Muscle of back (tissue), 11 donors: ENCODE measurements around the gene ARHGEF12. TPM values are rescaled to one million over a fixed set of nuclear protein-coding genes. Genes with fewer than 3 reads are reported as not detected.

Experiments
- DNase-seq, 3 donors: peaks; one replicate each; pipeline versions ENCODE4 v3.0.0 to v3.0.0-alpha.2; 2013
- polyA plus RNA-seq, 10 donors: library from polyadenylated mRNA; unstranded; fragments of 120-200 nt; gene quantifications; one replicate each; pipeline ENCODE4 v1.2.1, GENCODE V29; 2013; ENCODE audit not compliant: insufficient read length in 10 of 10

The ARHGEF12 gene
- polyA plus RNA-seq, 10 donors: 31.6 to 49.5 (median 41.5) TPM

DNA sequence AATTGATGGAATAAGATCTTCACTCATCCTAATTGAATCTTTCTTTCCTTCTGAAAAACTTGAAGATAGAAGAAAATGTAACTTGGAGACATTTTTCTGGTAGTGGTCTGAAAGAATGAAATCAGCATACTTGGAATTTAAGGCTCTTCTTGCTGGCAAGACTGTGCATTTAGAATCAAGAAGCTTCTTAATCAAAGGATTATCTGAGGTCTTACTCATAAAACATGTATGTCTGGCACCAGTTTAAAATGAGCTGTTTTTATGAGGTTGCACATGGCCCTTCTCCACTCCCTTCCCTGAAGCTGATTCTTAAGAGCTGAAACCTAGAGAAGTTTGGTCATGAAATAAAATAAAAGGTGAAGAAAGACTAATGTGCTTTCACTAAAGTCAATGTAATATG is 77.3 kb downstream of the ARHGEF12 start:
- peak in 1 of 3 donors; percentile 66 for DNase-seq

DNA sequence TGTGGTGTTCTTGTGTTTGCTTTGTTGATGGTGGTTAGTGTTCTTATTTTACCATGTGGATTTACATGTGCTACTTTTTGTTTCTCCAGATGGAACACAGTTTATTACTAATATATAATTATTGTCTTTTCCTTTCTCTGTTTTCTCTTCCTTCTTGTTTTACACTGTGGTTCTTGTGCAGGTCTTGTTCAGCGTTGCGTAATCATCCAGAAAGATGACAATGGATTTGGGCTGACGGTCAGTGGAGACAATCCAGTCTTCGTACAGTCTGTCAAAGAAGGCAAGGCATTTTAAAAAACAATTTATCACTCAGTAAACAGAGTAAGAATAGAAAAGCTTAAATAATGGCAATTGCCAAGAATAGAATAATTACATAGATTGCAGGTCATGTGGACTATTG is 84.4 kb downstream of the ARHGEF12 start:
- DNase-seq: no peak

DNA sequence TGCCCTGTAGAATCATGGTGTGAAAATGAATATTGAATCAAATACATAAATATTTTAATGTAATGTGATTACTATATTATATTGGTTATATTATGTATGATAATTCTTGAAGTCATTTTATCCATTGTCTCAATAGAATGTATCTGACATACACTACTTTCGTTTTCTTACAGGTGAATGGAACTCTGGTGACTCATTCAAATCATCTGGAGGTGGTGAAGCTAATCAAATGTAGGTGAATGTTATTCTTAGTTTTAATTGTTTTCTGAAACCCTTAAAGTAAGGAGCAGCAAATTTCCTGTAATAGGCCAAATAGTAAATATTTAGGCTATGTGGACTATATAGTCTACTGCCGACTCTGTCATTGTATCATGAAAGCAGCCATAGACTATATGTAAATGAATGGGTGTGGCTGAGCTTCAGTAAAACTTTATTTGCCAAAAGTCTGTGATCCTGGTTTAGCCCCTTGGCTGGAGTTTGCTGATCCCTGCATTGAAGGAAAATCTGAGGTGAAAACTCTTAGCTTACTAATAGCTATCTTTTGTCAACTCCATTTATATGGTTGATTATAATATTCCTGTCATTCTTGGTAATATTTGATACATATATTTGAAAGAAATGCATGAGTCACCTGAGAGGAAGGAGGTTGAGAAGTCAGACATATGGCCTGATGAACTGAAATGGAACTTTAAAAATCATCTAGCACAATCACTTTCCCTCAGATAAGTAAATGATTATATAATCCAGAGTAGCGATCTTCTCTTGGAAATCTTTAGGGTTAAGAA is 88.2 kb downstream of the ARHGEF12 start:
- DNase-seq: no peak

DNA sequence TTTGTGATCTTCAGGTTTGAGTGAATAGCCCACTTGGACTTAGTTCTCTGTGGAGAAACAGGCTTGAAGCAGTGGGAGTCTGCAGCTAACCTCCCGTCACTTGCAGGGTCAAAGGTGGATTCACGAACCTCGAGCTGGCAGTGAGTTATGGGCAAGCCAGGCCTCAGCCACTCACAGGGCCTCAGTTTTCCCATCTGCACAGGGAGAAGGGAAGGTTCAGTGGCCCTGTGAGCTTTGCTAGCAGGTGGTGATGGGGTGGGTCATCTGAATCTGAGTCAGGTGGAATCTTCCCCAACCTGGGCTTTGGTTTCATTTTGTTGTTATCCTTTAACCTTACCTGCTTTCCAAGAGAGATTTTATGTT is 88.7 kb downstream of the ARHGEF12 start:
- no peak for DNase-seq

DNA sequence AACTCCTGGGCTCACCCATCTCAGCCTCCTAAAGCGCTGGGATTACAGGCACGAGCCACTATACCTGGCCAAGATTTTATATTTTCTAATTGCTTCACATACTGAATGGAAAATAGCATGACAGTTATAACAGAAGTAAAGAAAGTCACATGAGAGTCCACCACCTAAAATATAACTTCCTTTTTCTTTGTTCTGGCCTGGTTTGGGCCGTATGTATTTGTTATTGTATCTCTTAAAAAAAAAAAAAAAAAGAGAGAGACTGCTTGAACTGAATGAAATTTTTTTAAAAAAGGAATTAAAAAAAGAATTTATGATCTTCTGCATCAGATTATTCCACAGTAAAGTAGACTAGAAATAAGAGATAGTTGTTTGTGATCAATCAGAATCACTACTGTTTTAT is 89.3 kb downstream of the ARHGEF12 start:
- no peak for DNase-seq

DNA sequence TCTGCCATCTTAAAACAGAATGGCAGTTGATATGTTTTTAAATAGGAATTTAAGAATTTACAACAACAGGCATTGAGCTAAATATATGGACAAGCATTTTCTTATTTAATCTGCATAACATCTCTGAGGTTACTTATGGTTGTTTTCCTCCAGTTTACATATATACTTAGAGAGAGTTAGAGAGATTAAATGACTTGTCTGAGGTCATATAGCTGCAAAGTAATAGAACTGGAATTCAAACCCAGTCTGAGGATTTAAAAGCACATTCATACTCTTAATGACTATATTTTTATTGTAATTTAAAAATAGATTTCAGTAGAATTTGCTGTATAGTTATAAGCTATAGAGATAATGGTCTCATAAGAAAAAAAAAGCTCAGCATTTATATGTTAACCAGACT is 93.9 kb downstream of the ARHGEF12 start:
- no peak for DNase-seq

DNA sequence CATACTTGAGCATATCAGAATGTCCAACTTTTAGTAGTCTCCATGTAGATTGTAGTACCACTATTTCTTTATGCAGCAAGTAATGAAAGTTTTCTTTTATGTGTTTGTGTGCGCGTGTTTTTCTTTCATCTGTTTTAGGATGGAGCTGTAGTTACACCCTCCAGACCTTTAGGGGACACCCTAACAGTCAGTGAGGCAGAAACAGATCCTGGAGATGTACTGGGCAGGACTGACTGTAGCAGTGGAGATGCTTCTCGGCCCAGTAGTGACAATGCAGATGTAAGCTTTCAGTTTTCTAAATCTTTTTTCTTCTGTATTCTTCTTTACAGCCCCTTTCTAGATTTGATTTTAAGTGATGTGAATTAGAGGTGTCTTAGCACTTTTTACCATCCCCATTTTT is 95.4 kb downstream of the ARHGEF12 start:
- peak in 1 of 3 donors; percentile 2 for DNase-seq

DNA sequence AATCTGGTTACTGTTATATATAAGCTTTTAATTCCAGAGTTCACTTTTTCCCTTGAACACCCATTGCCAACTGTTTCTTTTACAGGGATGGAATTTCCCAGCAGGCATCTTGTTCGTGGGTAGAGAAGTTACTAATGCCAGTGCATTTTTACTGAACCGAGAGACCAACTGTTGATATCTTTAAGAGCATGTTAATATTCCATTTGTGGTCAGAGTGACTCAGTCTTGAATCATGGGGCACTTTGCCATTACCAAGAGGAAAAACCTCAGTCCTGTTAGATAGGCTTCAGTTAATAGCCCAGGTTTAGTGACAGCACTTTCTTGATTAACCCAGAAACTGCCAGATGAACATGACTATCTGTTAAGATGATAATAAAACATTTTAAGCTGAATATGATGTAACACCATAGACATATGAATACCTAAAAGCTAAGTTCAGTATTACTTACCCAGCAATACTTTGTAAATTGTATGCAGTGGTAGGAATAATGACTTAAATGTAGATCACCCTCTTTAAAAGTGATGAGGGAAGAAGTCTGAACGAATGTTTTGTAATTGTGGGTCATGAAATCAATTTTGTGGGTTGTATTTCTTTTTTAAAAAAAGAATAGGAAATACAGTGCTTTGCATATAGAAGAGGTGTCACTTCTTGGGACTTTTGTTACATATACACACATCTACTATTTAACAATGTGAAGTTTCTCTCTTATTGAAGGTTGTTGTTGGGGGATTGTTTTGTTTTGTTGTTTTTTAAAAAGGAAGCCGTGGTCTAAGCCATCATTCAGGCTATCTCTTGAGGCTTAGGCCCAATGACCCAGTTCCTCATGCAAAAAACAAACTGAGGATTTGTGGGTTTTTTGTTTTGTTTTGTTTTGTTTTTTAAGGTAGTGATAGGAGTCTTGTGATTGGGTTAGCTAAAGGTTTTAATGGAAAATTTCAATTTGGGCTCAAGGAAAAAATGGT is 96.1 kb downstream of the ARHGEF12 start:
- peak; percentile 6 to 96 (median 23) for DNase-seq

DNA sequence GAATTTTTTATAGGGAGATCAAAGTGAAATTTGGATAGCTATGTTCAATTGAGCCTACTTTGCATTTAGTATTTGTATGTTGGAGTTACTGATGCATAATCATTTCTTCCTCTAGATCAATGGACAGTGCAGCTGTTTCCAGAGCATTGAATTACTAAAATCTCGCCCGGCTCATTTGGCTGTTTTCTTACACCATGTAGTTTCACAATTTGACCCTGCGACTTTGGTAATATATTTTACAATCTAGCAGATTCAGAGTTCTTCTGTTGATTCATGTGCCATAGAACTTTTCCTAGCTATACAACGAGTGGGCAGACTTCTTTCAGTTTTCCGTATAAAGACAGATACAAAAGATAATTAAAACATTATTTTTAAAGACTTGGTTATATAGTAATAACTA is 105.4 kb downstream of the ARHGEF12 start:
- no peak for DNase-seq

DNA sequence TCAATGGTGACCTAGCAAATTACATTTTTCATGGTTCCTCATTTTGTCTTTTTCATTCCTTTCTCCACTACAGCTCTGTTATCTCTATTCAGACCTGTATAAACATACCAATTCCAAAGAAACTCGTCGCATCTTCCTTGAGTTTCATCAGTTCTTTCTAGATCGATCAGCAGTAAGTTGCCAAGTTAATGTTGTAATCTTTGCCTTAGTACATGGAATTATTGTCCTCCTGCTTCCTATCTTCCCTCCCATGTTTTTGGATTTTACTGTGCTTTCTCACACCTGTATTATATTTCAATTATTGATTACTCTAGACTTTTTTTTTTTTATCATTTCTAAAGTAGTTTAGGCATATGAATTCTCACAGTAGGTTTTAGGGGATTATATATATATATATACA is 105.8 kb downstream of the ARHGEF12 start:
- no peak for DNase-seq

DNA sequence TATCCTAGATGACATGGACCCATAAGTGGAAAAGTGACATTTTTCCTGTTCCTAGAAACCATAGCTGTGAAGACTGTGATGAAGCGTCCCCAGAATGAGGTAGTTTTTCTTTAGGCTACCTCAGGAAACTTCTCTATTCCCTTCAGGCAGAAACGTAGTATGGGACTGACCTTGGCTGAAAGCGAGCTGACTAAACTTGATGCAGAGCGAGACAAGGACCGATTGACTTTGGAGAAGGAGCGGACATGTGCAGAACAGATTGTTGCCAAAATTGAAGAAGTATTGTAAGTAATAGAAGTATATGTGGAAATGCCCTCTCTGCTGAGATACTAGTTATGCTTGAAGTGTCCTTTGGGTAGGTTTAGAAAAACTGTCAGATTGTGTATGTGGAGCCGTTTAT is 110.6 kb downstream of the ARHGEF12 start:
- DNase-seq: no peak

DNA sequence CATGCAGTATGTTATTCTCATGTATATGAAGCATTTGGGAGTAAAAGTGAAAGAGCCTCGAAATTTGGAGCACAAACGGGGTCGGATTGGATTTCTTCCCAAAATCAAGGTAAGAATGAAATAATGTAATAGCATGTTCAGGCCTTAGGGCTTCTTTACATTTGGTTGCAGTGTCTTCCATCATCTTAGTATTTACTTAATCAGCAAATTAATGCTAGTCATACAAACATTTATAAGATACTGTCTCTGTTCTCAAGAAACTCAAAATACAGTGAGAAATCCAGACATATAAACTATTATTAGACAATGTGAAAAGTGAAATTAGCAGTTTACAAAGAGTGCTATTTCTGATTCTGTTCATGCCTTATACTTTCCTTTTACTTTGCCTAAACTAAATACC is 112.0 kb downstream of the ARHGEF12 start:
- no peak for DNase-seq

DNA sequence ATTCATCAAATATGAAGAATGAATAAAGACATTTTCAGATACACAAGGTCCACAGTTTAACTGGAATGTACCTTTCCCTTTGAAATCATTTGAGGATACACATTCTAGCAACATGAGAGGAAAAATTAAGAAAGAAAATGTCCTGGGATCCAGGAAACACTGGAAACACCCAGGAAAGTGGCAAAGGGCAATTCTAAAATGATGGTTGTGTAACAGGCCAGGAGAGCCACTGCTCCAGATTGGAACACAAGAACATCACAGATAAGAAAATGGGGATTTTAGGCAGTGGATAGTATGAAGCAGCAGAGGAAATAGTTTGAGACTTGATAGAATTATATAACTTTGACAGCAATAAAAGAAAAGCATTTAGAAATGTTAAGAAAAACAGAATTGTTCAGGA is 119.3 kb downstream of the ARHGEF12 start:
- DNase-seq: no peak

DNA sequence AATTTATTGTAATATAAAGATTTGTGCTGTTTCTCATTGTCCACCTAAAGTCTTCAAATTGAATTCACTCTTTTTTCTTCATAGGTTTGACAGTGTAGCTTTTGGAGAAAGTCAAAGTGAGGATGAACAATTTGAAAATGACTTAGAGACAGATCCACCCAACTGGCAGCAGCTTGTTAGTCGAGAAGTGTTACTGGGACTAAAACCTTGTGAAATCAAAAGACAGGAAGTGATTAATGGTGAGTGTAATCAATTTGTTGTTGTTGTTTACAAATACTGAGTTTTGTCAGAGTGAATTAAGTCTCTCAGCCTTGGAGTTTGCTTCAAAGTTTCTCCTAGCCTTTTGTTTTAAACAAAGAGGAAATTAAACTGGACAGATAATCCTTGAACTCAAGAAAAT is 121.8 kb downstream of the ARHGEF12 start:
- DNase-seq: no peak

DNA sequence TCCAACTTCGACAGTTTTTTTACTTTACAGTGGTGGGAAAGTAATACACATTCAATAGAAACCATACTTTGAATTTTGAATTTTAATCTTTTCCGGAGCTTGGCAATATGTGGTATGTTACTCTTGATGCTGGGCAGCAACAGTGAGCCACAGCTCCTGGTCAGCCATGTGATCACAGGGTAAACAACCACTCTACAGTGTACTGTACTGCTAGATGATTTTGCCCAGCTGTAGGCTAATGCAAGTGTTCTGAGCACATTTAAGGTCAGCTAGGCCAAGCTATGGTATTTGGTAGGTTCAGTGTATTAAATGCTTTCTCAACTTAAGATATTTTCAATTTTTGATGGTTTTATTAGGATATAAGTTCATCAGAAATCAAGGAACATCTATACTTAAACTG is 126.6 kb downstream of the ARHGEF12 start:
- no peak for DNase-seq

DNA sequence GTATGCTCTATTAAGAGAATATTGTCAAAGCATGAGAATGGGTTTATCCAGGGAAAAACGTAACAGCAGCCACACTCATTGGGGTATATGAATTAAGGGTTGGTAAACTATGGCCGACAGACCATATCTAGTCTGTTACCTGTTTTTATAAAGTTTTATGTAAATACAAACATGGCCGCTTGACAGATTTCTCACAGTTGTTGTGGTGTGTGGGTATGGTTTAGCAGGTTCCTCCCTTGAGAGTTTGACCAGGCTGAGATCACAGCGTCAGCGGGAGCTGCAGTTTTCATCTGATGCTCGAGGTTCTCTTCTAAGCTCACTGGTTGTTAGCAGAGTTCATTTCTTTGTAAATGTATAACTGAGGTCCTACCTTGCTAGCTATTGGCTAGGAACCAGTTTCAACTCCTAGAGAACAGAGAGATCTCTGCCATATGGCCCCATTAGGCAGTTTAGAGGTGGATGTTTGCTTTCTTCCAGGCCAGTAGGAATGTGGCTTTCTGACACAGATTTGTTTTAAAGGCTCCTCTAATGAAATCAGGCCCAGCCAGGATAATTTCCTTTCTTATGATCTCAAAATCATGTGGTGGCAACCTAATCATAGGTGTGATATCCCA is 129.8 kb downstream of the ARHGEF12 start:
- no peak for DNase-seq

DNA sequence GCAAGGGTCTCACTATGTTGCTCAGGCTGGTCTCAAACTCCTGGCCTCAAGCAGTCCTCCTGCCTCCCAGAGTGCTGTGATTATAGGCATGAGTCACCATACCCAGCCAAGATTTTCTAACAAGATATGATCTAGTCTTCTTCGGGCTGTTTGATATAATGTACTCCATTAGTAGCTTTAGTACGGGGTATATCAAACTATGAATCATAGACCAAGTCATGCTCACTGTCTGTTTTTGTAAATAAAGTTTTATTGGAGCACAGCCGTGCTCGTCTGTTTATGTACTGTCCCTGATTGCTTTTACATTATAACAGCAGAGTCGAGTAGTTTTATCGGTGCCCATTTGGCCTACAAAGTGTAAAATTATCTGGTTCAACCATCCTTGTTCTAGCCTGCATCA is 131.4 kb downstream of the ARHGEF12 start:
- DNase-seq: no peak

DNA sequence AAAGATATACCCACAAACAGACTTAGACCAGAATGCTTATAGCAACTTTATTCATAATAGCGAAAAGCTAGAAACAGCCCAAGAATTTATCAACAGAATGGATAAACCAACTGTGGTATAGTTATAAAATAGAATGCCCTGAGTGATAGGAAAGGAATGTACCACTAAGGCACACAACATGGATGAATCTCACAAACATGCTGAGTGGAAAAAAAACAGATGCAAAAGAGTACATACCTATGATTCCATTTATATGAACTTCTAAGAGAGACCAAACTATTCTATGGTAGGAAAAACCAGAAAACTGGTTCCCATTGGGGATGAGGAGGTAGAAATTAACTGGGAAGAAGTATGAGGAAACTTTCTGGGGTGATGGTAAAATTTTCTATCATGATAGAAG is 134.9 kb downstream of the ARHGEF12 start:
- peak in 1 of 3 donors; percentile 53 for DNase-seq

DNA sequence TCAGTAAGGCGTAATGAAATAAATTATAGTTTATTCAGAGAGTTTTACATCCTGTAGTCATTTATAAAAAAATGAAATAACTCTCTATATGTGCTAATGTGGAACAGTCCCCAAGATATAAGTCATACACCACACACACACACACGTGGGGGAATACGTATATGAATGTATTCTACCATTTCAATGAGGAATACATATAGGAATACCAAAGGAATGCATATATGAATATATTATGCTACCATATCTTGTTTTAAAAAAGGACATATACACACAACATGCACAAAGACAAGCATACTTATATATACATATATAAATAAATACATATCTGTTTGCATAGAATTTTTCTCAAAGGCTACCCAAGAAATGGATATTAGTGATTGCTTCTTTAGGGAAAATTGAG is 135.8 kb downstream of the ARHGEF12 start:
- DNase-seq: no peak

DNA sequence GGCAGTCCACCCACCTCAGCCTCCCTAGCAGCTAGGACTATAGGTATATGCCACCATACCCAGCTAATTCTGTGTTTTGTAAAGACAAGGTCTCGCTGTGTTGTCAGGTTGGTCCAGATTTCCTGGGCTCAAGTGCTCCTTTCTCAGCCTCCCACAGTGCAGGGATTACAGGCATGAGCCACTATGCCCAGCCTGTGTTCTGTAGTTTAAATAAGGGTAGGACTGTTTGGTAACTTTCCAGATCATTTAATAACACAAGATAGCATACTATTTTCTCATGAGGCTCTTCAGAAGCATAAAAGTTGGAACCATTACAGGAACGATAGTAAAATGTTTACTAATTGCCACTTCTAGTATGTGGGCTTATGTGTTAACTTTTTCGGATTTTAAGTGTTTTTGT is 137.3 kb downstream of the ARHGEF12 start:
- DNase-seq: no peak

DNA sequence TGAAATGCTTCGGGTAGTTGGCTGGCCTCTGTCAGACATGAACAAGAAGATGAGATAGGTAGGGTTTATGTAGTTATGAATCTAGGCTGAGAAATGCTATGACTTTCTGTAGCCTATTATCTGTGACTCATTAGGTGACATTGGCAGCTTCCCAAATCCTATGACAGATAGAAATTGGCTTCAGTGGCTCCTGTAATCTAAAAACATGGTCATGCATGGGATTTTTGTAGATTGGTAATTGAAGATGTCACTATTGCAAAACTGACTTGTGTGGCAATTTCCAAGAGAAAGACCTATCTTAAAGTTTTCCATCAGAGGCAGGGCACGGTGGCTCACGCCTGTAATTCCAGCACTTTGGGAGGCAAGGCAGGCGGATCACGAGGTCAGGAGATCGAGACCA is 145.9 kb downstream of the ARHGEF12 start:
- DNase-seq: no peak

DNA sequence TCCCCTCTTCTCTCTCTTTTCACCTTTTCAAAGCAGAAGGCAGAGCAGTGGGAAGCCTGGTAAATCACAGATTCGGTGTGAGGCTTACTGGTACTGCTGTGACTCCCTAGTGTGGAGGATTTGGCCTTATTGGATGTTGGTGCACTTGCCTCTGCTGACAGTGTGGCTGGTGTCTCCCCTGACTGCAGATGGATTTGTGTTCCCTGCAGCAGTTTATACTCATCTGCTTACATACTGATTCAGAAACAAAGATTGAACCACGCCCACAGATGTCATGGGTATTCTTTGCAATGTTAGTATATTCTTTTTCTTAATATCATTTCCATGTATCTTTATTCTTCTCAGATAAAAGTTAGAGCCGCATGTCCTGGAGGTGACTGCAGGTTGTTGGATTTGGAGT is 148.5 kb downstream of the ARHGEF12 start:
- no peak for DNase-seq

DNA sequence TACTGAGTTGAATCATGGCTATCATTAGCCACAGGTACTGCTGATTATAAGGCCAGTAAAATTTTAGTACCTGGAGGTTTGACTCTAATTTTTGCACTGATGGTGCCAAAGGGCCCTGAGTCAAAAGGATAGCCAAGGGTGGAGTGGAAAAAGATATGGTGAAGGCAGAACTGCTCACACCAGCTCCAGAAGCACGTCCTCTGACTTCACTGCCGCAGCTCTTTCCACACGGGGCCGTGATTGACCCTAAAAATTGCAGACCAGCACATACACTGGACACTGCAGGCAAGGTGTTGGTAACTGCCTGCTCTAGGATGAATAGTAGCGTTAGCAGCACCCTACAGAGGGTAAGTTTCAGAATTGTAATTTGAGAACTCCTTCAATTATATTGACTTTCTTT is 149.9 kb downstream of the ARHGEF12 start:
- DNase-seq: no peak
